ENCODE results near the gene PRPF6.

Gene PRPF6

GRCh38 chr20:64056889-64057627, 76.1 kb downstream of the PRPF6 start:
- DNase-seq (ENCODE audit: low read depth in 2 of 2), result no peak
- no peak overlapping the region for H3K4me3 ChIP-seq (replicated peaks in 1 of 2; ENCODE audit: low read depth in 2 of 2, low read length in 2 of 2)
- no peak for TF ChIP-seq CTCF (IDR thresholded peaks at IDR 0.05; ENCODE audit: low read depth, low read length)

- peak; percentile 90 for TF ChIP-seq CTCF (IDR thresholded peaks at IDR 0.05; ENCODE audit: low read depth, low read length)
- DNase-seq (ENCODE audit: low read depth in 2 of 2), result peak; percentile 61 to 74
- no peak overlapping the region for H3K4me3 ChIP-seq (replicated peaks in 1 of 2; ENCODE audit: low read depth in 2 of 2, low read length in 2 of 2)
Observed at GRCh38 chr20:64057628-64058498, 76.9 kb downstream of the PRPF6 start.

- no peak for TF ChIP-seq CTCF (IDR thresholded peaks at IDR 0.05; ENCODE audit: low read depth, low read length)
- DNase-seq (ENCODE audit: low read depth in 2 of 2), result peak in 1 of 2 donors; percentile 50
- no peak overlapping the region for H3K4me3 ChIP-seq (replicated peaks in 1 of 2; ENCODE audit: low read depth in 2 of 2, low read length in 2 of 2)
Observed at GRCh38 chr20:64058536-64058935, 77.6 kb downstream of the PRPF6 start.

GRCh38 chr20:64062276-64062595, 81.3 kb downstream of the PRPF6 start:
- no peak for DNase-seq (ENCODE audit: low read depth in 2 of 2)
- H3K4me3 ChIP-seq (replicated peaks in 1 of 2; ENCODE audit: low read depth in 2 of 2, low read length in 2 of 2), result peak overlapping the region; percentile 53 to 60
- TF ChIP-seq CTCF (IDR thresholded peaks at IDR 0.05; ENCODE audit: low read depth, low read length), result no peak

GRCh38 chr20:64062596-64063388, 81.9 kb downstream of the PRPF6 start, which contains the start of gene TCEA2:
TCEA2 (plus strand) TSS chr20:64063198; CDS start chr20:64063313, 115 bp downstream.
- no peak for TF ChIP-seq CTCF (IDR thresholded peaks at IDR 0.05; ENCODE audit: low read depth, low read length)
- H3K4me3 ChIP-seq (replicated peaks in 1 of 2; ENCODE audit: low read depth in 2 of 2, low read length in 2 of 2), result peak within 1 kb of the TSS; percentile 84 to 96
- peak; percentile 96 to 97 for DNase-seq (ENCODE audit: low read depth in 2 of 2)

GRCh38 chr20:64063389-64064144, 82.6 kb downstream of the PRPF6 start:
- DNase-seq (ENCODE audit: low read depth in 2 of 2), result no peak
- TF ChIP-seq CTCF (IDR thresholded peaks at IDR 0.05; ENCODE audit: low read depth, low read length), result no peak
- peak overlapping the region; percentile 84 to 96 for H3K4me3 ChIP-seq (replicated peaks in 1 of 2; ENCODE audit: low read depth in 2 of 2, low read length in 2 of 2)

Data from cardiac fibroblast (primary cell).